Tibial nerve (tissue), 4 donors: ENCODE results near the gene GGTLC2.

ENCODE experiments used
- EP300 ChIP-seq, 2 donors: sonication (generic); formaldehyde crosslinking; IDR thresholded peaks; one replicate each; pipeline ENCODE4 v1.6.1; 2017; ENCODE audit warnings: antibody characterized with exemption in 2 of 2, mild to moderate bottlenecking in 1 of 2
- POLR2A ChIP-seq, 2 donors: fragments of 450-650 bp; IDR thresholded peaks; one replicate each; pipeline ENCODE4 v1.6.1; 2017; ENCODE audit warnings: antibody characterized with exemption in 2 of 2, mild to moderate bottlenecking in 2 of 2, moderate library complexity in 2 of 2
- TF ChIP-seq, protein P1 (sequence below), 5 experiments: fragments of 200-600 bp in 3 of 5; fragments of 450-650 bp in 2 of 5; sonication (generic) in 3 of 5; IDR thresholded peaks; one replicate each; pipeline ENCODE4 v1.5.1; 2016 to 2019; ENCODE audit warnings: antibody characterized with exemption in 5 of 5, mild to moderate bottlenecking in 3 of 5, moderate library complexity in 2 of 5

DNA sequence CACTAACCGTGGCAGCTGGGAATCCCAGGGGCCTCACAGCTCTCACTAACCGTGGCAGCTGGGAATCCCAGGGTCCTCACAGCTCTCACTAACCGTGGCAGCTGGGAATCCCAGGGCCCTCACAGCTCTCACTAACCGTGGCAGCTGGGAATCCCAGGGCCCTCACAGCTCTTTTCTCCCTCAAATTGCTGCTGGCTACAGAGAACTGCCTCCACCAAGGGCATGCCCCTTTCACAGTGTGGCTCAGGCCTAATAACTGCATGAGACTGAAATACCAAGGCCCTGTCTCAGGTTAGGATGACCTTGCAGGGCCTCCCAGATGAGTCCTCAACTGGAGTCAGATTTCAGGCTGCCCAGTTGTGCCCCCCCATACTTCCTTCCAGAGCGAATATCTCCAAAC, 35.1 kb upstream of the GGTLC2 start:
- TF ChIP-seq POLR2A (IDR thresholded peaks at IDR 0.05) = no peak
- TF ChIP-seq, protein P1, sequence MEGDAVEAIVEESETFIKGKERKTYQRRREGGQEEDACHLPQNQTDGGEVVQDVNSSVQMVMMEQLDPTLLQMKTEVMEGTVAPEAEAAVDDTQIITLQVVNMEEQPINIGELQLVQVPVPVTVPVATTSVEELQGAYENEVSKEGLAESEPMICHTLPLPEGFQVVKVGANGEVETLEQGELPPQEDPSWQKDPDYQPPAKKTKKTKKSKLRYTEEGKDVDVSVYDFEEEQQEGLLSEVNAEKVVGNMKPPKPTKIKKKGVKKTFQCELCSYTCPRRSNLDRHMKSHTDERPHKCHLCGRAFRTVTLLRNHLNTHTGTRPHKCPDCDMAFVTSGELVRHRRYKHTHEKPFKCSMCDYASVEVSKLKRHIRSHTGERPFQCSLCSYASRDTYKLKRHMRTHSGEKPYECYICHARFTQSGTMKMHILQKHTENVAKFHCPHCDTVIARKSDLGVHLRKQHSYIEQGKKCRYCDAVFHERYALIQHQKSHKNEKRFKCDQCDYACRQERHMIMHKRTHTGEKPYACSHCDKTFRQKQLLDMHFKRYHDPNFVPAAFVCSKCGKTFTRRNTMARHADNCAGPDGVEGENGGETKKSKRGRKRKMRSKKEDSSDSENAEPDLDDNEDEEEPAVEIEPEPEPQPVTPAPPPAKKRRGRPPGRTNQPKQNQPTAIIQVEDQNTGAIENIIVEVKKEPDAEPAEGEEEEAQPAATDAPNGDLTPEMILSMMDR (IDR thresholded peaks at IDR 0.05) = no peak
- no peak for TF ChIP-seq EP300 (IDR thresholded peaks at IDR 0.05)
